ENCODE data around the gene GRK1.

The GRK1 gene

GRCh38 chr13:113729187-113730019 lies 62.4 kb downstream of the GRK1 start:
- peak; percentile 16 for DNase-seq (ENCODE audit: low spot score)

GRCh38 chr13:113730258-113730691 lies 63.3 kb downstream of the GRK1 start:
- DNase-seq (ENCODE audit: low spot score): no peak

GRCh38 chr13:113730831-113731191 lies 63.8 kb downstream of the GRK1 start:
- DNase-seq (ENCODE audit: low spot score): no peak

- no peak for DNase-seq (ENCODE audit: low spot score)
These were observed 64.5 kb downstream of the GRK1 start for GRCh38 chr13:113731192-113732175.

- no peak for DNase-seq (ENCODE audit: low spot score)
These were observed 65.3 kb downstream of the GRK1 start for GRCh38 chr13:113732176-113732960.

GRCh38 chr13:113732961-113733950 lies 66.2 kb downstream of the GRK1 start:
- no peak for DNase-seq (ENCODE audit: low spot score)

GRCh38 chr13:113734099-113734825 lies 67.2 kb downstream of the GRK1 start:
- DNase-seq (ENCODE audit: low spot score): no peak

- DNase-seq (ENCODE audit: low spot score): no peak
These were observed 67.8 kb downstream of the GRK1 start for GRCh38 chr13:113734826-113735125.

GRCh38 chr13:113735194-113735593 lies 68.2 kb downstream of the GRK1 start:
- DNase-seq (ENCODE audit: low spot score): no peak

GRCh38 chr13:113735750-113736149 lies 68.7 kb downstream of the GRK1 start:
- DNase-seq (ENCODE audit: low spot score): no peak

GRCh38 chr13:113736258-113736731 lies 69.3 kb downstream of the GRK1 start:
- no peak for DNase-seq (ENCODE audit: low spot score)

- no peak for DNase-seq (ENCODE audit: low spot score)
These were observed 70.8 kb downstream of the GRK1 start for GRCh38 chr13:113737803-113738202.

GRCh38 chr13:113739527-113740285 lies 72.7 kb downstream of the GRK1 start:
- DNase-seq (ENCODE audit: low spot score): no peak

GRCh38 chr13:113740286-113740556 lies 73.2 kb downstream of the GRK1 start:
- no peak for DNase-seq (ENCODE audit: low spot score)

- DNase-seq (ENCODE audit: low spot score): no peak
These were observed 73.6 kb downstream of the GRK1 start for GRCh38 chr13:113740661-113741060.

GRCh38 chr13:113741191-113741668 lies 74.2 kb downstream of the GRK1 start:
- DNase-seq (ENCODE audit: low spot score): no peak

GRCh38 chr13:113742000-113742441 lies 75.0 kb downstream of the GRK1 start:
- peak; percentile 64 for DNase-seq (ENCODE audit: low spot score)

- DNase-seq (ENCODE audit: low spot score): peak; percentile 52
These were observed 75.6 kb downstream of the GRK1 start for GRCh38 chr13:113742445-113743120.

Measured in kidney tubule cell (primary cell).